ENCODE results near the gene VSIG2. TPM values are rescaled to one million over a fixed set of nuclear protein-coding genes. Genes with fewer than 3 reads are reported as not detected.

VSIG2 gene
- total RNA-seq, 1 donor = not detected

DNA sequence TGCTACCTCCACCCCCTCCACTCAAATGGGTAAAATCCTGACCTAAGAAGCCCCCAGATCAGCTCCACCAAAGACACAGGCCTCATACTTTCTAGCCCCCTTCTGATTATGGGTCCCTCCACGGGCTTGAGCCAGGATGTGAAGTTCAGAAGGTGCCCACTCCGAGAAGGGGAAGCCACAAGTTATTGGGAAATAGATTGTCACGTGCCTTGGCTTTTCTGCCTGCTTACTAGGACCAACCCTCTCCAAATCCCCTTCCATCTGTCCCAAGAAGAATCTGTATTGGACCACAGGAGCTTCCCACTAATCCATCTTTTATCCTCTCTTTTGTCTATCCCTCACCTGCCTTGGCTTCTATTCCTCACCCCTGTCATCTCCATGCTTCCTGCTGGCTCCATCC, 15.3 kb downstream of the VSIG2 start:
- TF ChIP-seq, protein P1, sequence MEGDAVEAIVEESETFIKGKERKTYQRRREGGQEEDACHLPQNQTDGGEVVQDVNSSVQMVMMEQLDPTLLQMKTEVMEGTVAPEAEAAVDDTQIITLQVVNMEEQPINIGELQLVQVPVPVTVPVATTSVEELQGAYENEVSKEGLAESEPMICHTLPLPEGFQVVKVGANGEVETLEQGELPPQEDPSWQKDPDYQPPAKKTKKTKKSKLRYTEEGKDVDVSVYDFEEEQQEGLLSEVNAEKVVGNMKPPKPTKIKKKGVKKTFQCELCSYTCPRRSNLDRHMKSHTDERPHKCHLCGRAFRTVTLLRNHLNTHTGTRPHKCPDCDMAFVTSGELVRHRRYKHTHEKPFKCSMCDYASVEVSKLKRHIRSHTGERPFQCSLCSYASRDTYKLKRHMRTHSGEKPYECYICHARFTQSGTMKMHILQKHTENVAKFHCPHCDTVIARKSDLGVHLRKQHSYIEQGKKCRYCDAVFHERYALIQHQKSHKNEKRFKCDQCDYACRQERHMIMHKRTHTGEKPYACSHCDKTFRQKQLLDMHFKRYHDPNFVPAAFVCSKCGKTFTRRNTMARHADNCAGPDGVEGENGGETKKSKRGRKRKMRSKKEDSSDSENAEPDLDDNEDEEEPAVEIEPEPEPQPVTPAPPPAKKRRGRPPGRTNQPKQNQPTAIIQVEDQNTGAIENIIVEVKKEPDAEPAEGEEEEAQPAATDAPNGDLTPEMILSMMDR (IDR thresholded peaks at IDR 0.05; ENCODE audit: insufficient read depth, low read length) = no peak
- H3K4me3 ChIP-seq (ENCODE audit: low read depth, low read length) = no peak overlapping the region
- no peak for DNase-seq (ENCODE audit: low read depth)

DNA sequence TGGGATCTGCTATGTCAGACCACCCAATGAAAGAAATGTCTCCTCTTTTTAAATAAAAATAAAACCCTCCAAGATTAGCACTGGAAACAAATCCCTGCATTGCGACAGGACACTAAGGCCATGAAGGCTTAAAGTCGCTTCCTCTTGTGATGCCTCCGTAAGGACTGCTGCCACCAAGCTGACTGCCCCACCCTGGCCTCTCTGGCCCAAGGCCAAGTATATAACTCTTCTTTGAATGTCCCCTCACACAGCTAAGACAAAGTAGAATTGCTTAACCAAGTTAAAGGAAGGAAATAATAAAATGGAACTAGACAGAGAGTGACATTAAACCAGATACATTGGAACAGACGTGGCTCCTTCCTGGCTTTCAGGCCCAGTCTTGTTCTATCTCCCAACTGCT, 19.8 kb downstream of the VSIG2 start:
- H3K4me3 ChIP-seq (ENCODE audit: low read depth, low read length) = no peak overlapping the region
- TF ChIP-seq, protein P1 (IDR thresholded peaks at IDR 0.05; ENCODE audit: insufficient read depth, low read length) = no peak
- DNase-seq (ENCODE audit: low read depth) = no peak

DNA sequence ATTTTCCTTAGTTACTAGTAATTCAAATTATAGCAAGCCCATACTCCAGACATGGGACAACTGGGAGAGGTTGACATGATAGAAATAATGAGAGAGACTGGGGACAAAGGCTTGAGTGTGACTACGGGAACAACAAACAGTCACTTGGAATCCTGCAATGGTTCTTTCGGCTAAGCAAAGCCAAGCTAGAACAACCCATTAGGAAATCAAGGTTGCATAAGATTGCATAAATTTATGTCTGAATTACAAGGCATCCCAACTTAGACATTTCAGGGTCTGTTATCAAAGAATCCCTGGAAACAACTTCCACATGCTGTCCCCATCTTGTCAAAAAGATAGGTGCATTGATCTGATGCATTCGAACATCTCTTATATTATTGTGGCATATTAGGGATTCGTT, 22.5 kb downstream of the VSIG2 start:
- H3K4me3 ChIP-seq (ENCODE audit: low read depth, low read length) = no peak overlapping the region
- no peak for DNase-seq (ENCODE audit: low read depth)
- TF ChIP-seq, protein P1 (IDR thresholded peaks at IDR 0.05; ENCODE audit: insufficient read depth, low read length) = no peak

DNA sequence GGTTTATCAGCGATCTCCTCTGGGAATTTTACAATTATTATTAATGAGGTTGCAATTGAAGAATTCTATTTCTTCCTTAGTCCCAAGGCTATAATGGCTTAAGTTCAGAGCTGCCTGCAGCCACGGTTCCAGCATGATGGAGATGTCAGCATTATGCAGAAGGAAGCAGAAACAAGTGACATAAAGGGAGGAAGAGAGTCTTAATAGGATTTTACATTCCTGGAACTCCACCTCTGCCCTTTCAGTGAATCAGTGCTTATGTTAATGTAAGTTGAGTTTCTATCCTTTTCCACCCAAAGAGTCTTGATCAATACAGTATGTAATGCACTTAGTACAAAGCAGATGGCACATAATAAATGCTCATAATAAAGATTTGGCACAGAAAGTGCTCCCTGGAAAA, 23.9 kb downstream of the VSIG2 start:
- no peak overlapping the region for H3K4me3 ChIP-seq (ENCODE audit: low read depth, low read length)
- no peak for DNase-seq (ENCODE audit: low read depth)
- TF ChIP-seq, protein P1 (IDR thresholded peaks at IDR 0.05; ENCODE audit: insufficient read depth, low read length) = no peak

DNA sequence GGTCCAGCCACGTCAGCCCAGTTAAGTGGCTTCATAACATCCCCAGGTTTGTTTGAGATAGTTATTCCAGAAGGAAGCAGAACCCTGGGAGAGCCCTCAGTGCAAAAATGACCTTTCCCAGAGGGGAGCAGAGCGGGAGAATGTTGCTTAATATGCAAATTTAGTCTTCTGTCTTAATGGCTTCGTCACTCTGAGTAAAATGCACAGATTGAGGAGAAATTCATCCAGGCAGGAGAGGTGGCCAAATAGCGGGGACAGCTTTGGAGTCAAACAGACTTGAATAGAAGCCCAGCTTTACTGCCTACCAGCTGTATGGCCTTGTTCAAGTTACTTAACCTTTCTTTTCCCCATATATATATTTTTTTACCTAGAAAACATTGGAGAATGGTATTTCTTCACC, 24.6 kb downstream of the VSIG2 start:
- H3K4me3 ChIP-seq (ENCODE audit: low read depth, low read length) = no peak overlapping the region
- no peak for DNase-seq (ENCODE audit: low read depth)
- TF ChIP-seq, protein P1 (IDR thresholded peaks at IDR 0.05; ENCODE audit: insufficient read depth, low read length) = no peak

DNA sequence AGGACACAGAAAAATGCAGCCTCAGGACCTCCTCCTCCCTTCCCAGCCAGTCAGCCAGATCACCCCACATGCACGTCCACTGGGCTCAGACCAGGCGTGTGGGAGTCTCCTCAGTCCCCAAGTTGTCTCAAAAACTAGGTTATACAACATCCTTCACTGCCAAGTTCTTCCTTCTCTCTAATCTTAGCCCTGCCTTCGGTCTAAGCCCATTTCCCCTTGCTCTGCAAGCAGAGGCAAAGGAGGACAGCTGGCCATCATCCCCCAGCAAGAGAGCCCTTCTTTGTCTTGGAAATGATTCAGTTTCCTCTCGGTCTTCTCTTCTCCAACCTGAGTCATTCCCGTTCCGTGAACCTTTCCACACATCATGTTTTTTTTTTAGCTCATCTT, 26.3 kb downstream of the VSIG2 start:
- H3K4me3 ChIP-seq (ENCODE audit: low read depth, low read length) = no peak overlapping the region
- DNase-seq (ENCODE audit: low read depth) = peak; percentile 54
- TF ChIP-seq, protein P1 (IDR thresholded peaks at IDR 0.05; ENCODE audit: insufficient read depth, low read length) = no peak

DNA sequence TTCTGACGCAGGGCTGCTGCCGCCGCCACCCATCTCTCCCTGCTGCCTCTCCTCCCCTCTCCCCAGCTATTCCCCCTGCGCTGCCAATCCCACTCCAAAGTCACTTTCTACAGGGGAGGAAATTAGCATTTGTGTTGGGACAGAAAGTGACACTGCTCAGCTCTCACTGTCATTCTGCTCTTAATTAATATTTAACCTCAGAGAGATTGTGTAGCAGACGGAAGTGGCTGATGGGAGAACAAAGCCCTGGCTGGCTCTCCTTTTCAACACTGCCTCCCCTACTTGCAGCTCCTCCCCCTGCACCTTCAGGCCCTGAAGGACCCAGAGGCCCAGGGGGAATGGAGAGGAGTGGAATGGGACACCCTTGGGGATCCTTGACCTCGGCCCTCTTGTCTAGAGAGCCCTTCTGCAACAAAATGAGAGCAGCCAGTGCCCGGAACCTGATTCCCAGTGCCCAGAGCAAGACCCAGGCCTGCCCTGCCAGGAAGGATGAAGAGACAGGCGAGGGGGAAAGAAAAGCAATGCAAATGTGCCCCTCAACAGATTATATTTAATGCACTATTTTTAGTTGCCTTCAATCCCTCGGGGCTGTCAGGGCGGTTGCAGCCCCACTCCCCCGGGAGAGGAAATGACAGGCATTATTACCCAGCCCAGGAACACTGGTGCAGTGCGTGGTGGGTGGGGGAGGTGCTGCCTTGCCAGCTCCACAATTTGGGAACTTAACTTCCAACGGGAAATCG, 26.9 kb downstream of the VSIG2 start:
- H3K4me3 ChIP-seq (ENCODE audit: low read depth, low read length) = no peak overlapping the region
- TF ChIP-seq, protein P1 (IDR thresholded peaks at IDR 0.05; ENCODE audit: insufficient read depth, low read length) = no peak
- no peak for DNase-seq (ENCODE audit: low read depth)

All from fibroblast of the aortic adventitia (primary cell).